Activated CD4-positive, alpha-beta T cell treated with anti-CD3 and anti-CD28 coated beads, Interleukin-2, amount 50 U/mL, for 16 hours (primary cell): Measurements from ENCODE around the gene JMY.
A peak's percentile ranks its signal among the peaks of the same experiment; 100 is the strongest.

Source experiments
- DNase-seq: peaks from one replicate; pipeline ENCODE4 v3.0.0-alpha.2; 2020

JMY gene

GRCh38 chr5:79235634-79236361 lies at the start of gene JMY:
Gene JMY (plus strand): TSS chr5:79236131. CDS start chr5:79236651, 520 bp downstream.
- DNase-seq = peak; percentile 88

- DNase-seq = no peak
Observed at GRCh38 chr5:79186455-79186854, 49.5 kb upstream of the JMY start.

GRCh38 chr5:79189439-79190234 lies 46.3 kb upstream of the JMY start:
- DNase-seq = no peak

DNA sequence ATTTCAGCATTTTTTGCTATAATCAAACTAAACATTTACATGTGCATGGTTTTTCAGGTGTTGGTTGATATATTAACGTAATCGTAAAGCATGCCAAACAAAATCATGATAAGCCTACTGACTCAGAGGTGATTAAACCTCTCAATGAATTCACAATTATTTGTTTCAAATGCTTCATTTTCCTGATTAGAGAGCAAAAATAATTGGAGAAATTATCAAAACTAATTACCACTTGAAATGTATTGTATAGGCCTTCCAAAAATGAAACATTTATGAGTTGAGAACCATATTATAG lies 45.7 kb upstream of the JMY start:
- DNase-seq = no peak

DNA sequence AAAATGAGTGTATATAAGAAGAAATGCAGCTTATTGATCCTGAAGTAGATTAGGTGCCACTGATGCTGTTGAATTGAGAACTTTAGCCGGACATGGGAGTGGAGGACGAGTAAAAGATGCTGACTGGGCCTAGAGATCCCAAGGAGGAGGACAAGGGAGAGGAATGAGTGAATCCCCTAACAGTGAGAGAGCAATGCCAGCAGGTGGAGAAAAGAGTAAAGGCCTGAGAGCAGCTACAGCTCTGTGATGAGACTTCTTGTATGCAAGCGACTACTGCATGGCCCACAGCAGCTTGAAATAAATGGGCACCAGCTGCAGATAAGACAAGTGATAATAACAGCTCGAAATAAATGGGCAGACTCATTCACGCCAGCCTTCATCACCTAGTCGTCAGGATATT lies 44.5 kb upstream of the JMY start:
- no peak for DNase-seq

DNA sequence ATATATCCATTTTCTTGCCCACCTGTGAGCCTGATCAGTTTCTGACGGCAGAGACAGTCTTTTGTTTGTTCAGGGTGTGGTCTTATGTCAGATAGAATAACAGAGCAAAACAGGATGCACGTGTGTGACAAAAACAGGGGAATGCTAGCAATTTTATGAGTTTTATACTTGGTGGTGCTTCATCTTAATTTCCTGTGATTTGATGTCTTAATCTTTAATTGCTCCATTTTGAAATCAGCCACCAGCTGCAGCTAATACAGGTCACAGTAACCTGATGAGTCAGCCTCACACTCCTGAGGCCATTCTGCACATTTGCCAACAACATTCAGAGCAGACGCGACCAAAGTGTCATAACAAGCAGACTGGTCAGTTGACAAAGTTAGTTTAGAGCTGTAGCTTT lies 42.3 kb upstream of the JMY start:
- DNase-seq = no peak

DNA sequence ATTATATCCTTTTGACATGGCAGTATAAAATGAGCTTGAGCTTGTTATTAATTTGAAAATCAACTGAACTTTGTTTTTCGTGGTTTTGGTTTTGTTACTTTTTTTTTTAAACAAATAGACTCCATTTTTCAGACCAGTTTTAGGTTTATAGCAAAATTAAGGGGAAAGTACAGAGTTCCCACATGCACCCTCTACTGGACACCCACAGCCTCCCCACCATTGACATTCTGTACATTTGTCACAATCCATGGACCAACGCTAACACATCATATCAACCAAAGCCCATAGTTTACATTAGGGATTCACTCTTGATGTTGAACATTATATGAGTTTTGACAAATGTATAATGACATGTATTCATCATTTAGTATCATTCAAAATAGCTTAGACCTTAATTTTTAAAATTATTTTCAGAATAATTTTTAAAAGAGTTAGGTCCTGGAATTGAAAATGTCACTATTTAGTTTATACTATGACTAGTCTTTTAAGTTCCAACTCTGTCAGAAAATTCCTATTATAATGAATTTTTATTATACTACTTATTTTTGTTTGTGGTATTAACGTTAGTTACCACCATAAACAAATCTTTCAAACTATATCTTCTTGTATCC lies 35.3 kb upstream of the JMY start:
- no peak for DNase-seq

DNA sequence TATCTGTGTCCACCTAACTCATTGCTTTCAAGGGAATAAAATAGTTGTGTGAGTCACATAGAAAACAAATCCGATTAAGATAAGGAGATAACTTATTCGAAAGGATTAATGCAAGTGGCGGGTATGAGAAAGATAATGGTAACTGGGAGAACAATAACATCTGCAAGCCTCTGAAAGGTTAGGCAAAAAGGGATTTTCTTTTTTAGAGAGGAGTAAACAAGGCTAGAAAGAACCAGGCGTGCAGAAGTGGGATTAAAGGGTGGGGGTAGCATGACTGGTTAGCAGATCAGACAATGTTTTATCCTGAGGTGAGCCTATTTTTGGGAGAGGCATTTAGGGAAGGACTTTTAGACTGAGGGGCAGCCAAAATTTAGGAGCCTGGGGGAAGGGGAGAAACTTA lies 34.7 kb upstream of the JMY start:
- DNase-seq = no peak

GRCh38 chr5:79202076-79202475 lies 33.9 kb upstream of the JMY start:
- no peak for DNase-seq

DNA sequence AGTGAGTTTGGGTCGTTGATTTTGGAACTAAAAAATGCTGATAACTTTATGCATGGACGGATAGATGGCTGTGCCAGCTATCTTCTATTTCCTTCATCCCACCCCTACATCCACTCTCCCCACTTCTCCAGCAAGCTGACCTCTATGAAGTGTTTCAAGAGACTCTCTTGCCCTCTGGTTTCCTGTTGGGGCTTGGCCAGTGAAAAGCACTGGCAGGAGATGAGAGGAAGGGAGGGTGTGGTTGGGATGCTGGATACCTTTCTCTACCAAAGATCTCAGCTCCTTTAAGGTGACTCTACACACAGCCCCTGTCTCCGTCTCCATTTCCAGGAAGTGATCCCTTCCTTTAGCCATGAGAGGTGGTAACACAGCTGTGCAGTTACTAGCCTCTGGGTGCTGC lies 30.0 kb upstream of the JMY start:
- DNase-seq = no peak

DNA sequence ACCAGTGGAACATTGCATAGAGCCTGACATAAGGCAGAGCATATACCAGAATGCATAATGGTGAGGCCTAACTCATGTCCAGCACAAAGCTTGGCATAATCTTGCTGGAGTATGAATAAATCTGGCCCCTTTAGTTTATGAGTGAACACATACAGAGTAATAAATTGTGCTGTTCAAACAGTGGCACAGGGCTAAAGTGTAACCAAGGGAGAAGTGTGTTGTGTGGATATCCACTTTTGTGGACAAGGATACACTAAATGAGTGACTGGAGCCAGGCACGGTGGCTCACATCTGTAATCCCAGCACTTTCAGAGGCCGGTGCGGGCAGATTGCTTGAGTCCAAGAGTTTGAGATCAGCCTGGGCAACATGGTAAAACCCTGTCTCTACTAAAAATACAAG lies 29.4 kb upstream of the JMY start:
- no peak for DNase-seq

GRCh38 chr5:79209505-79209904 lies 26.4 kb upstream of the JMY start:
- no peak for DNase-seq

- DNase-seq = no peak
Observed at GRCh38 chr5:79224286-79224984, 11.5 kb upstream of the JMY start.

GRCh38 chr5:79225026-79225425 lies 10.9 kb upstream of the JMY start:
- DNase-seq = peak; percentile 8

DNA sequence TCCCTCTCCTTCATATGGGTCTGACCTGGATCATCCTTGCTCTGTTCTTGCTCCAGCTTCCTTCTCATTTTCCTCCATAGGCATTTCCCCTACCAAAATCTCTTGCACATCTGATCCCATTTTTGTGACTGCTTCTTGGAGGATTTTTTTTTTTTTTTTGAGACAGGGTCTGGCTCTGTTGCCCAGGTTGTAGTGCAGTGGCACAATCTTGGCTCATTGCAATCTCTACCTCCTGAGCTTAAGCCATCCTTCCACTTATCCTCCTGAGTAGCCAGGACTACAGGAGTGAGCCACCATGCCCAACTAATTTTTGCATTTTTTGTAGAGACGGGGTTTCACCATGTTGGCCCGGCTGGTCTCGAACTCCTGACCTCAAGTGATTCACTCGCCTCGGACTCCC lies 10.5 kb upstream of the JMY start:
- DNase-seq = no peak

DNA sequence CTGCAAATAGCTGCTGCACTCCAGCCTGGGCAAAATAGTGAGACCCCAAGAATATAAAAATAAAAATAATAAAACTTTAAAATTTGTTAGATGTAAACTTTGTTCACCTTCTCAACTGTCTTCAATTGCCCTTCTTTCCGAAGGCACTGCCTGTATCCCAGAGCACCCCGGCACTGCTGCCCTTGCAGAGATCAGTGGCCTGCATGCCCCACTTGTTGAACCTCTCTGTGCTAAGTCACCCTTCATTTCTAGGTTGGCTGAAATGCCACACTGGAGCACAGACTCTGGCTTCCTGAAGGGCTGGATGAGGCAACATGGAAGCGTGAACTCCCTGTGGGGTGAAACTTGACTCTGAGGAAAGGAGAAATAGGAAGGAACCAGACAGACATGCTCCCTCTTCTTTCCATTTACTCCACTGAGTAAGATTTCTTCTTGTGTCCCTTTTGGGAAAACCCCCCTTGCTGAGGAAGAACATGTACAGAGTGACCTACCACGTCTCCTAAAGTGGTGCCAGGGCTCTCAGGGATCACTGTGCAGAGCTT lies 8.4 kb upstream of the JMY start:
- no peak for DNase-seq

DNA sequence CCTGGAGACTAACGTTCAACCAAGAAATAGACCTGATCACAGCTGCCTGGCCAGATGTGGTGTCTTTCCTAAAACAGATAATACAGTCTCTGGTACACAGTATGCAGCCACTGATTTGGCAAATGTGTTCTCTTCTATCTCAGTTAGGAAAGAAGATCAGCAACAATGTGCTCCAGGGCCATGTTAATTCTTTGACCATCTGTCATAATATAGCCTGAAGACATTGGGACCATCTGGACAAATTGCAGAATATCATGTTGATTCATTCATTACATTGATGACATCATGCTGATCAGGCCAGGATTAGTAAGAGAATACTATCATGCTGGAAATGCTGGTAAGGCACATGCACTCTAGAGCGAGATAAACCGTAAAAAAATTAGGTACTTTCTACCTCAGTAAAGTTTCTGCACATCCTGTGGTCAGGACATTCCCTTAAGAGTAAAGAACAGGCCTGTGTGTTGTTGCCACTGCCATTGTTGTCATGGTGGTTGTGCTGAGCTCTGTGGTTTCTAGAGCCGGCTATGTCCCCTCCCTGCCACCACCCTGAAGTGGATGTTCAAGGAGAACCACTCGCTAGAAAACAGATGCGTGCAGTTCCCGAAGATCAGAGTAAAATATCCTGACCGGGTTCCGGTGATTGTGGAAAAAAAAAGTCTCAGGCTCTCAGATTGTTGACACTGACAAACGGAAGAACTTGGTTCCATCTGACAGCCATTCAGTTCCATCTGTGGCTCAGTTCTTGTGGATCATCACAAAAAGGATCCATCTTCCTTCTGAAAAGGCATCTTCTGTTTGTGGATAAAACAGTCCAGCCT lies 6.4 kb upstream of the JMY start:
- peak; percentile 64 for DNase-seq

- DNase-seq = peak; percentile 75
Observed at GRCh38 chr5:79235261-79235633, 684 bp upstream of the JMY start.

- peak; percentile 16 for DNase-seq
Observed at GRCh38 chr5:79236362-79236969, 535 bp downstream of the JMY start.

GRCh38 chr5:79236970-79237739 lies 1.2 kb downstream of the JMY start:
- peak; percentile 29 for DNase-seq
